EL (cell line): Measurements from ENCODE around the gene SLC35E4.

Experiments
- DNase-seq: peaks from one replicate; pipeline ENCODE4 v3.0.0-alpha.2; 2016

The SLC35E4 gene

GRCh38 chr22:30695351-30695851 is 59.8 kb downstream of the SLC35E4 start:
- no peak for DNase-seq

GRCh38 chr22:30695871-30696655 is 60.5 kb downstream of the SLC35E4 start:
- DNase-seq: no peak
